HepG2 (cell line): Measurements from ENCODE around the gene CPLX1. TPM values are rescaled to one million over a fixed set of nuclear protein-coding genes. Genes with fewer than 3 reads are reported as not detected.

ENCODE experiments used
- CCAR2 ChIP-seq: fragments of 200-400 bp; formaldehyde crosslinking; optimal IDR thresholded peaks from 2 replicates; pipeline ENCODE3; 2018; ENCODE audit warnings: low read depth, mild to moderate bottlenecking, low read length, moderate library complexity
- GLI4 ChIP-seq: sonication (generic); formaldehyde crosslinking; IDR thresholded peaks from 2 replicates; pipeline ENCODE4 v1.5.1; 2020; ENCODE audit warnings: missing genetic modification reagents, mild to moderate bottlenecking, moderate library complexity, borderline replicate concordance
- HNF1A ChIP-seq, 2 experiments: sonication (generic) in 1 of 2; formaldehyde crosslinking in 1 of 2; IDR thresholded peaks; 2 replicates each; pipeline versions ENCODE4 v1.4.0 to v1.6.1; 2016 to 2020; ENCODE audit warnings: borderline replicate concordance in 1 of 2, low read depth in 1 of 2, mild to moderate bottlenecking in 1 of 2, missing genetic modification reagents in 1 of 2
- KAT7 ChIP-seq: IDR thresholded peaks from 2 replicates; pipeline ENCODE4 v1.6.1; 2018; ENCODE audit warnings: borderline replicate concordance, missing compliant biosample characterization
- MLLT10 ChIP-seq: sonication (generic); formaldehyde crosslinking; IDR thresholded peaks from 2 replicates; pipeline ENCODE4 v1.4.0; 2020; ENCODE audit warnings: missing genetic modification reagents
- MXD4 ChIP-seq: IDR thresholded peaks from 2 replicates; pipeline ENCODE4 v1.6.1; 2016; ENCODE audit warnings: mild to moderate bottlenecking, missing biosample characterization, missing genetic modification reagents
- NFKBIZ ChIP-seq: IDR thresholded peaks from 2 replicates; pipeline ENCODE4 v1.6.1; 2018; ENCODE audit warnings: missing genetic modification reagents, missing compliant biosample characterization
- POLR2A ChIP-seq, 2 experiments: IDR thresholded peaks; 2 replicates each; pipeline ENCODE4 v1.6.1; 2011; ENCODE audit warnings: low read depth in 2 of 2, low read length in 2 of 2, mild to moderate bottlenecking in 1 of 2, moderate library complexity in 1 of 2; ENCODE audit not compliant: insufficient read depth in 1 of 2
- PRMT3 ChIP-seq: sonication (generic); formaldehyde crosslinking; IDR thresholded peaks from 2 replicates; pipeline ENCODE4 v1.8.1; 2022; ENCODE audit warnings: low read depth, mild to moderate bottlenecking, moderate library complexity, missing genetic modification reagents, borderline replicate concordance
- SP2 ChIP-seq: sonication (generic); formaldehyde crosslinking; IDR thresholded peaks from 2 replicates; pipeline ENCODE4 v1.5.1; 2020; ENCODE audit warnings: mild to moderate bottlenecking, missing genetic modification reagents
- SPEN ChIP-seq: sonication (generic); formaldehyde crosslinking; IDR thresholded peaks from 2 replicates; pipeline ENCODE4 v1.5.1; 2020; ENCODE audit warnings: low read depth, mild to moderate bottlenecking, missing genetic modification reagents
- ZBTB1 ChIP-seq: sonication (generic); formaldehyde crosslinking; IDR thresholded peaks from 2 replicates; pipeline ENCODE4 v1.4.0; 2020; ENCODE audit warnings: missing genetic modification reagents, borderline replicate concordance
- ZC3H13 ChIP-seq: sonication (generic); formaldehyde crosslinking; IDR thresholded peaks from 2 replicates; pipeline ENCODE4 v1.8.1; 2023; ENCODE audit warnings: mild to moderate bottlenecking, missing genetic modification reagents, moderate library complexity
- ZNF264 ChIP-seq: sonication (generic); formaldehyde crosslinking; IDR thresholded peaks from 2 replicates; pipeline ENCODE4 v1.4.0; 2020; ENCODE audit warnings: missing genetic modification reagents
- ZNF383 ChIP-seq: sonication (generic); formaldehyde crosslinking; IDR thresholded peaks from 2 replicates; pipeline ENCODE4 v1.4.0; 2020; ENCODE audit warnings: missing genetic modification reagents, mild to moderate bottlenecking, borderline replicate concordance
- ZNF432 ChIP-seq: sonication (generic); formaldehyde crosslinking; IDR thresholded peaks from 2 replicates; pipeline ENCODE4 v1.5.0; 2020; ENCODE audit warnings: missing genetic modification reagents, mild to moderate bottlenecking, borderline replicate concordance
- ZNF549 ChIP-seq: sonication (generic); formaldehyde crosslinking; IDR thresholded peaks from 2 replicates; pipeline ENCODE4 v1.5.0; 2020; ENCODE audit warnings: missing genetic modification reagents
- ZNF740 ChIP-seq: sonication (generic); formaldehyde crosslinking; IDR thresholded peaks from 2 replicates; pipeline ENCODE4 v1.4.0; 2020; ENCODE audit warnings: missing genetic modification reagents
- ZNF891 ChIP-seq: sonication (generic); formaldehyde crosslinking; IDR thresholded peaks from 2 replicates; pipeline ENCODE4 v1.5.0; 2020; ENCODE audit warnings: mild to moderate bottlenecking, missing genetic modification reagents
- ZSCAN31 ChIP-seq: sonication (generic); formaldehyde crosslinking; IDR thresholded peaks from 2 replicates; pipeline ENCODE4 v1.5.0; 2020; ENCODE audit warnings: low read depth, mild to moderate bottlenecking, missing genetic modification reagents
- polyA plus RNA-seq, 8 experiments: library from polyadenylated mRNA; depleted of rRNA in 3 of 8; stranded (reverse) in 7 of 8; unstranded in 1 of 8; fragments of >200 nt; fragmentation: Illumina TruSeq in 4 of 8; extraction: Trizol in 4 of 8; gene quantifications; 2 replicates each; pipeline versions ENCODE4 v1.2.1 to v1.2.3, GENCODE V29; 2011 to 2016; ENCODE audit warnings: low read depth in 4 of 8, missing spikeins in 1 of 8, mixed read lengths in 1 of 8; ENCODE audit not compliant: insufficient read depth in 1 of 8
- total RNA-seq, 5 experiments: library from RNA; depleted of rRNA; stranded (reverse); fragments of >200 nt; fragmentation: Illumina TruSeq; extraction: Trizol; gene quantifications; 2 replicates each; pipeline ENCODE4 v1.2.3, GENCODE V29; 2016; ENCODE audit warnings: low read depth in 1 of 5
- TF ChIP-seq, protein P1 (sequence below): sonication (generic); formaldehyde crosslinking; IDR thresholded peaks from 2 replicates; pipeline ENCODE4 v1.5.0; 2020; ENCODE audit warnings: mild to moderate bottlenecking, missing genetic modification reagents, borderline replicate concordance
- TF ChIP-seq, protein P2 (sequence below): sonication (generic); formaldehyde crosslinking; IDR thresholded peaks from 2 replicates; pipeline ENCODE4 v1.4.0; 2020; ENCODE audit warnings: missing genetic modification reagents, borderline replicate concordance

The CPLX1 gene
- total and polyA plus RNA-seq, 2 of the 13 experiments (the other 11 are each of a cell fraction or from before 2014, with no cell fraction given): 0.18 TPM

- TF ChIP-seq ZNF549 (CRISPR knock-in tag) (no peak), GLI4 (CRISPR knock-in tag) (no peak), ZSCAN31 (CRISPR knock-in tag) (no peak), HNF1A (IDR thresholded peaks at IDR 0.05; ENCODE audit: low read depth) (no peak), HNF1A (CRISPR knock-in tag; IDR thresholded peaks at IDR 0.05; ENCODE audit: borderline replicate concordance) (no peak), ZBTB1 (CRISPR knock-in tag) (no peak), ZNF432 (CRISPR knock-in tag) (no peak), PRMT3 (CRISPR knock-in tag) (no peak), CCAR2 (no peak), NFKBIZ (0 out of 2 replicates have a peak, but pooled peaks have one; percentile 23), ZC3H13 (0 out of 2 replicates have a peak, but pooled peaks have one; percentile 48), SPEN (CRISPR knock-in tag) (no peak; the same call in 1 of the 2 replicates), ZNF740 (no peak), KAT7 (CRISPR knock-in tag) (no peak; the same call in 1 of the 2 replicates), MLLT10 (CRISPR knock-in tag) (no peak), POLR2A (IDR thresholded peaks at IDR 0.05; ENCODE audit: insufficient read depth in 1 of 2, low read depth in 2 of 2, low read length in 2 of 2) (peak in 1 of 2 experiments; percentile 95; a peak in 2 of 4 replicates), ZNF264 (CRISPR knock-in tag) (peak; percentile 45), ZNF891 (CRISPR knock-in tag) (no peak; the same call in 1 of the 2 replicates), ZNF383 (CRISPR knock-in tag) (no peak), SP2 (CRISPR knock-in tag) (peak; percentile 84), MXD4 (CRISPR knock-in tag) (no peak)
- TF ChIP-seq, protein P1, sequence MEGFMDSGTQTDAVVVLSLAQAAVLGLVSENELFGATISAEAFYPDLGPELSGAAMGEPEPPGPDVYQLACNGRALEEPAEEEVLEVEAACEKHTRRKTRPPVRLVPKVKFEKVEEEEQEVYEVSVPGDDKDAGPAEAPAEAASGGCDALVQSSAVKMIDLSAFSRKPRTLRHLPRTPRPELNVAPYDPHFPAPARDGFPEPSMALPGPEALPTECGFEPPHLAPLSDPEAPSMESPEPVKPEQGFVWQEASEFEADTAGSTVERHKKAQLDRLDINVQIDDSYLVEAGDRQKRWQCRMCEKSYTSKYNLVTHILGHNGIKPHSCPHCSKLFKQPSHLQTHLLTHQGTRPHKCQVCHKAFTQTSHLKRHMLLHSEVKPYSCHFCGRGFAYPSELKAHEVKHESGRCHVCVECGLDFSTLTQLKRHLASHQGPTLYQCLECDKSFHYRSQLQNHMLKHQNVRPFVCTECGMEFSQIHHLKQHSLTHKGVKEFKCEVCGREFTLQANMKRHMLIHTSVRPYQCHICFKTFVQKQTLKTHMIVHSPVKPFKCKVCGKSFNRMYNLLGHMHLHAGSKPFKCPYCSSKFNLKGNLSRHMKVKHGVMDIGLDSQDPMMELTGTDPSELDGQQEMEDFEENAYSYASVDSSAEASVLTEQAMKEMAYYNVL (CRISPR knock-in tag): 0 out of 2 replicates have a peak, but pooled peaks have one; percentile 34
- TF ChIP-seq, protein P2, sequence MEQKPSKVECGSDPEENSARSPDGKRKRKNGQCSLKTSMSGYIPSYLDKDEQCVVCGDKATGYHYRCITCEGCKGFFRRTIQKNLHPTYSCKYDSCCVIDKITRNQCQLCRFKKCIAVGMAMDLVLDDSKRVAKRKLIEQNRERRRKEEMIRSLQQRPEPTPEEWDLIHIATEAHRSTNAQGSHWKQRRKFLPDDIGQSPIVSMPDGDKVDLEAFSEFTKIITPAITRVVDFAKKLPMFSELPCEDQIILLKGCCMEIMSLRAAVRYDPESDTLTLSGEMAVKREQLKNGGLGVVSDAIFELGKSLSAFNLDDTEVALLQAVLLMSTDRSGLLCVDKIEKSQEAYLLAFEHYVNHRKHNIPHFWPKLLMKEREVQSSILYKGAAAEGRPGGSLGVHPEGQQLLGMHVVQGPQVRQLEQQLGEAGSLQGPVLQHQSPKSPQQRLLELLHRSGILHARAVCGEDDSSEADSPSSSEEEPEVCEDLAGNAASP (CRISPR knock-in tag): no peak
Measured at GRCh38 chr4:781493-782216, 44.3 kb downstream of the CPLX1 start (continued).
